Measurements from ENCODE around the gene TCF21.
"Not testable (repeated sequence)": the region's sequence is repeated elsewhere in the genome, so short reads cannot be mapped to it uniquely, and the experiment has no call there.

The TCF21 gene

DNA sequence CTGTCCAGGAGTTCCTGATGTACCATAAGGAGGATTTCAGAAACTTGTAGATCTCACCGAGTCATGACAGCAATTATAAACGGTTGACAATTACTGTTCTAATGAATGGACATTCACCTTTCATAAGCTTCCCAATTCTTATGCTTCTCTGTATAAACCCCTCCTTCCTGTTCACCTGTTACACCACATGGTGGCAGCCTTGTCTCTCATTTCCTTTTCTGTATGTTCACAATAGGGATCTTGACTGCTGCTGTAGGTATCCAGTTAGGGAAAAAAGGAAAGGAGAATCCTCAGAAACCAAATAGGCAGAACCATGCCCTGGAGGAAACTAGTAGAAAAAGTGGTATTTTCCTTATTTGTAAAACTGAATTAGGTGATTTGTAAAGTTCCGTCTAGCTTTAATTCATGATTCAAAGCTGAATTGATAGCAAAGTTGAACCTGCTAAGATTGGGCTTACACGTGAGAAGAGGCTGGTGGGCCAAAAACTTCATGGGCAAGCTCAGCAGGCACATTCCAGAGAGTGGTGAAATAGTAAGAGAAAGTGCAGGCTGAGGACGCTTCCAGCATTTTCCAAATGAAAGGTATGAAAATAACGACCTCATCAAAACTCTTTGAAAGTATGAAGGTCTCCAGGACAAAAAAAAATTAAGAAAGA, 35.2 kb downstream of the TCF21 start:
- no peak overlapping the region for H3K4me3 Mint-ChIP-seq
- H3K4me1 Mint-ChIP-seq = no peaks in the 10 kb centered on the region
- H3K36me3 Mint-ChIP-seq = no peaks in the 10 kb centered on the region
- DNase-seq = peak; percentile 70
- H3K9me3 Mint-ChIP-seq = no peaks in the 10 kb centered on the region
- peaks cover 13% of the 10 kb centered on the region for H3K27me3 Mint-ChIP-seq
- CTCF ChIA-PET = interaction anchor here (0.6 to 9.8 kb wide), 42 partner anchors 8 to 1094 kb away, joined by 3 to 188 read pairs (median 5); partner anchors contain the start of gene SLC2A12
- no peak overlapping the region for H3K27ac Mint-ChIP-seq

DNA sequence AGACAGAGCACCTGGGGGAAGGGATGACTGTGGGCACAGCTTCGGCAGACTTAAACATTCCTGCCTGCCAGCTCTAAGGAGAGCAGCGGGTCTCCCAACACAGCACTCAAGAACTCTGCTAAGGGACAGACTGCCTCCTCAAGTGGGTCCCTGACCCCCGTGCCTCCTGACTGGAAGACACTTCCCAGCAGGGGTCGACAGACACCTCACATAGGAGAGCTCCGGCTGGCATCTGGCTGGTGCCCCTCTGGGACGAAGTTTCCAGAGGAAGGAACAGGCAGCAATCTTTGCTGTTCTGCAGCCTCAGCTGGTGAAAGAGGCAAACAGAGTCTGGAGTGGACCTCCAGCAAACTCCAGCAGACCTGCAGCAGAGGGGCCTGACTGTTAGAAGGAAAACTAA, 42.3 kb downstream of the TCF21 start:
- CTCF ChIA-PET, H3K27me3 Mint-ChIP-seq, H3K36me3 Mint-ChIP-seq, H3K27ac Mint-ChIP-seq, H3K4me1 Mint-ChIP-seq, H3K4me3 Mint-ChIP-seq, DNase-seq: not testable (repeated sequence)
- H3K9me3 Mint-ChIP-seq = peaks cover 14% of the 10 kb centered on the region

DNA sequence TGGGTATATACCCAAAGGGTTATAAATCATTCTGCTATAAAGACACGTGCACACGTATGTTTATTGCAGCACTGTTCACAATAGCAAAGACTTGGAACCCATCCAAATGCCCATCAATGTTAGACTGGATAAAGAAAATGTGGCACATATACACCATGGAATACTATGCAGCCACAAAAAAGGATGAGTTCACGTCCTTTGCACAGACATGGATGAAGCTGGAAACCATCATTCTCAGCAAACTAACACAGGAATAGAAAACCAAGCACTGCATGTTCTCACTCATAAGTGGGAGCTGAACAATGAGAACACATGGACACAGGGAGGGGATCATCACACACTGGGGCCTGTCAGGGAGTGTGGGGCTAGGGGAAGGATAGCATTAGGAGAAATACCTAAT, 47.4 kb downstream of the TCF21 start:
- DNase-seq, H3K4me3 Mint-ChIP-seq, H3K27ac Mint-ChIP-seq, H3K4me1 Mint-ChIP-seq, H3K36me3 Mint-ChIP-seq: not testable (repeated sequence)
- CTCF ChIA-PET = interaction anchor here (2.4 kb wide), 1 partner anchor 13 kb away, joined by 10 read pairs; no protein-coding TSS in a partner anchor
- peaks cover 16% of the 10 kb centered on the region for H3K27me3 Mint-ChIP-seq
- peaks cover 14% of the 10 kb centered on the region for H3K9me3 Mint-ChIP-seq

DNA sequence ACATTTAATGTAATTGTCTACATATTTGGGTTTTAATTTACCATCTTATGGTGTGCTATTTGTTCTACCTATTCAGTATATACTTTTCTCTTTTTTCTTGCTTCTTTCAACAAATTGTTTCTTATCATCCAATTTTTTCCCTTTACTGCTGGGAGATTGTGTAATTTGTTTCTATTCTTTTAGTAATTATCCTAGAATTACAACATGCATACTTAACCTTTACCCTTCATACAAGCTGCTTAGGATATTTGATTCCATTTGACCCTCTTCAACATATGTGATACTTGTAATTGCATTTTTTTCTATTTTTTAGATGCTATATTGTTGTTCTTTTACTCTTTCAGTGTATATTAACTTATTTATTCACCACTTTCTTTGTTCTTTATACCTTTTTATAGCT, 49.0 kb downstream of the TCF21 start:
- Mint-ChIP-seq H3K4me1 (no peaks in the 10 kb centered on the region), H3K36me3 (no peaks in the 10 kb centered on the region), H3K27ac (no peak overlapping the region), H3K4me3 (no peak overlapping the region), H3K9me3 (peaks cover 14% of the 10 kb centered on the region), H3K27me3 (peaks cover 21% of the 10 kb centered on the region)
- CTCF ChIA-PET = interaction anchor here (0.8 to 2.4 kb wide), 3 partner anchors 14 to 159 kb away, joined by 3 to 10 read pairs (median 4); no protein-coding TSS in a partner anchor
- DNase-seq = no peak

DNA sequence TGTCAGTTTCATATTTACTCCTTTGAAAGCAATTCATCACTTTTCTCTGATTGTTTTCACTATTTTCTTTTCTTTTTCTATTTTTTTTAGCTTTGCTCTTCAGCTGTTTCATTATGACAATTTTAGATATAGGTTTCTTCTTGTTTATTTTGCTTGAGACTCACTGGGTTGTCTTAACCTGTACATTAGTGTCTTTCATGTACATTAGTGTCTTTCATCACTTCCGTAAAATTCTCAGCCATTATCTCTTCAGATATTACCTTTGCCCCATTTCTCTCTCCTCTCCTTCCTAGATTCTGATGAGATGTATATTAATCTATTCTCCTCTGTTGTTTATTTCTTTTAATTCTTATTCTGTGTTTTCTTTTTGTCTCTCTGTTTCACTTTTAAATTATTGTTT, 49.6 kb downstream of the TCF21 start:
- Mint-ChIP-seq H3K27me3 (peaks cover 21% of the 10 kb centered on the region), H3K36me3 (no peaks in the 10 kb centered on the region), H3K4me3 (no peak overlapping the region), H3K27ac (no peak overlapping the region), H3K9me3 (peaks cover 10% of the 10 kb centered on the region), H3K4me1 (no peaks in the 10 kb centered on the region)
- CTCF ChIA-PET = interaction anchor here (2.4 kb wide), 1 partner anchor 15 kb away, joined by 10 read pairs; no protein-coding TSS in a partner anchor
- DNase-seq = no peak

DNA sequence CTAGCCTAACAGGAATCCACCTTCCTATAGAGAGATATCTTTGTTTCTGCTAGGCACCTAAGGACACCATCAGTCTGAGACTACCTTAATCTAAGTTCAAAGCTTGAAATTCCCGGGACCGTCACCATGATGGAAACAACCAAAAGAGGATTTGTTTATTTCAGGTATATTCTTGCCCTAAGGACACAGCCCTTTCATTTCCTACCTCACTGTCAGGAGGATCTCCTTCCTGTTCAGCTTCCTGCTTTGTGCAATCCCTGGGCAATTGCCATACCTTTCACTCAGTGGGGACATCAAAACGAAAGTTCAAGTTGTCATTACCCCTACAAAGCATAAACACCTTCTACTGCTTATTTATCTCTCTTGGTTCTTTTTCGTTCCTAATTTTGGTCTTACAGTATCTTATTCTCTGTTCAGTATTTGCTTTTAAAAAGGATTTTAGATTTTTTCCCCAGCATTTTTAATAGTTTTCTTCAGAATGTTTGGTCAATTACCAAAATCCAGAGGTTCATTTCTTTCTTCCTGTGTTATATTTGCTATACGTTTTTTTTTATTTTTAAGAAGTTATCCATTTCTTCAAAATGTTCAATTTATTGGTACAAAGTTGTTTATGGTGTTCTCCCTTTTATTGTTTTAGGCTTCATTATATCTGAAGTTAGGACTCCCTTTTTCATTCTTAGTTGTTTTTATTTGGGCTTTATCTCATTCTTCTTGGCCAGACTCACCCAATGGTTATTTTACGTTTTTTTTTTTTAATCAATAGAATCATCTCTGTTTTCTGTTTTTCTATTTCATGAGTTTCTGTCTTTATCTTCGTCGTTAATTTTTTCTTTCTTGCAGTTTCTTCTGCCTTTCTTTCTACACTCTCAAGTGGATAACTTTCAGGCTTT, 51.1 kb downstream of the TCF21 start:
- Mint-ChIP-seq H3K4me3 (no peak overlapping the region), H3K36me3 (no peaks in the 10 kb centered on the region), H3K27ac (no peak overlapping the region), H3K4me1 (no peaks in the 10 kb centered on the region), H3K27me3 (peaks cover 17% of the 10 kb centered on the region), H3K9me3 (no peaks in the 10 kb centered on the region)
- CTCF ChIA-PET = interaction anchor here (0.7 to 1.8 kb wide), 2 partner anchors 15 to 123 kb away, joined by 3 to 5 read pairs; no protein-coding TSS in a partner anchor
- no peak for DNase-seq

Measured in activated naive CD4-positive, alpha-beta T cell treated with anti-CD3 and anti-CD28 coated beads, Interleukin-2, amount 10 ng/mL, durations not matched to agents 7 days and 5 days (primary cell).